NCI-H2029 (cell line): ENCODE measurements around the gene CD58.

Experiments used
- DNase-seq: peaks from one replicate; lab custom pipeline; 2025; lab: John Stamatoyannopoulos, UW

Gene CD58

DNA sequence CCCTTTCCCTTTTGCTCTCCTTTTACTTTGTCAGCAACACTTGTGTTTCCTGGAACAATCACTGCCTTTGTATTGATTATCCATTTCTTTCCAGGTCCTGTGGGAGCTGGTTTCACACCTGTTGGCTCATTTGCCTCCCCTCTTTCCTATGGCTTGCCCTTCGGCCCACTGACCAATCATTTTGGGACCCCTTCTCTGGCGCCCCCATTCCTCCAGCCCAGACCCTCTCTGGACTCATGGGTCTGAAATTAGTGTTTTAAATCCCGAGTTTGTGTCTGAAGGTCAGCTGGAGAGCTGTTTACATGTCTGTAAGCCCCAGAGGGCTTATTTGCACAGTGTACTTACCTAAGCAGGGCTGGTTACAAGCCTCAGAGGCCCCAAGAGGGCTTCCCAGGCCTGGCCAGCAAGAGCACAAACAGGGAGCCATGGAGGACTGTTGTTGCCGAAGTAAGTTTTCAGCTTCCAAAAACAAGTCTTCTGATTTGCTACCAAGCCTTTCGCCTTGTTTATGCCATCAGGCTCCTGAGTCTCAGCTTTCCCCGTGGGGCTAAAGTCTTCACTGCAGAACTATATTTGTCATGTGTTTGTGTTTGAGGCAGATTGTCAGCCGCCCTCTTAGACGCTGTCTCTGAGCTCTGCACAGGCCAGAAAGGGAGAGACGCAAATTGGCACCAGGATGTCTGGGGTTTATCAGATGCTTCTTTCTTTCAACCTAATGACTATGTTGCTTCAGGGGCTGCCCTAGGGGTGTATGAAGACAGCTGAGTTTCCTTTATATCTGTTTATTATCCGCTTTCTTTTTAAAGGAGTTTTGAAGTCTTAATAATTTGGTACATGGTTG is 104.8 kb downstream of the CD58 start:
- no peak for DNase-seq

DNA sequence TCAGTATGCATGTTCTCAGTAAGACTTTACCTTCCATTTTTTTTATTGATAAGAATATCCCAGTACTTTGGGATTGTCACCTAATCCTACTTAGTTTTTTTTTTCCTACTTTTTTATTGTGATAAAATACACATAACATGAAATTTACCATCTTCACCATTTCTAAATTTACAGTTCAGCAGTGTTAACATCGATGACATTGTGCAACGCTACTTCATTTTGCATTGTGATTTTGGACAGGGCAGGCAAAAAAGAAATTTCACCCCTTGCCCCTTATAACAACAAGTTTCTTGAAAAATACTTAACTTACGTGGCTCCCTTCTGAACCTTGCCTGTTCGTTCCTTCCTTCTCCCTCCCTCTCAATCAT is 105.4 kb downstream of the CD58 start:
- no peak for DNase-seq
